Stimulated activated CD8-positive, alpha-beta memory T cell treated with anti-CD3 and anti-CD28 coated beads, Interleukin-7, amount 100 ng/mL, for 4 hours (primary cell): ENCODE results near the gene APOA1.

ENCODE experiments used
- DNase-seq, 2 donors: peaks; one replicate each; pipeline ENCODE4 v3.0.0-alpha.2; 2020; ENCODE audit warnings: low read depth in 2 of 2

The APOA1 gene

DNA sequence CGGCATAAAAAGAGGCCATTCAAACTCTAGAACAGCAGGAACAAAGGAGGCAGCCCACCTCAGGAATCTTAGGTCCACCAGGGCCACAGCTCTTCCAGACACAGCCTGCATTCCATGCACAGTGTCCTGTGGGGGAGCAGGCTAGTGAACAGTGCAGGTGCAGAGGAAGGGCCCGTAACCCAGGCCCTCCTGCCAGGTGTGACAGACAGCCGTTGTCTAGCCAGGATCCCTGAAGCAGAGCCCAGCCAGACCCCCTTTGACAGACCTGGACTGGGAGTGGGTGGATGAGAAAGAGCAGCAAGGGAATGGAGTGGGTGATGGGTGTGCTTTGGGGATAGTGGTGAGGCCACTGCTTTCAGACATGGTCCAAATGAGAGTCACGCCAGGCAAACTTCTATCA is 48.4 kb downstream of the APOA1 start:
- DNase-seq, result no peak

DNA sequence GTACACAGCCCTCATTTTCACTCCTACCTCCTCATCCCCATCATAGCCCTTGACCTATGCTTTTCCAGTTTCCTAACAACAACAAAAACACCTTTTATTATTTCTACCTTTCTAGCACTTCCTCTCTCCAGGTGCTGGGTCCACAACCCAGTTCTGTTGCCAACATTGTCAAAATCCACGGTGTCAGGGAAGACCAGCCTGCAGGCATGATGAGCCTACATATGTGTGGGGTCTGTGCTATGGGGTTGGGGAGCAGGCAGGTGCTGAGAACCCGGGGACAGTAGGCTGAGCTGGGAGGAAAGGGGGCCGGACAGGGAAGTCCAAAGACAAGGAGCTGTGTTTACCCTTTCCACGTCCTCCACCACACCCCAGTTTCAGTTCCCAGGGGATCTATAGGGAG is 48.9 kb downstream of the APOA1 start:
- DNase-seq, result no peak

DNA sequence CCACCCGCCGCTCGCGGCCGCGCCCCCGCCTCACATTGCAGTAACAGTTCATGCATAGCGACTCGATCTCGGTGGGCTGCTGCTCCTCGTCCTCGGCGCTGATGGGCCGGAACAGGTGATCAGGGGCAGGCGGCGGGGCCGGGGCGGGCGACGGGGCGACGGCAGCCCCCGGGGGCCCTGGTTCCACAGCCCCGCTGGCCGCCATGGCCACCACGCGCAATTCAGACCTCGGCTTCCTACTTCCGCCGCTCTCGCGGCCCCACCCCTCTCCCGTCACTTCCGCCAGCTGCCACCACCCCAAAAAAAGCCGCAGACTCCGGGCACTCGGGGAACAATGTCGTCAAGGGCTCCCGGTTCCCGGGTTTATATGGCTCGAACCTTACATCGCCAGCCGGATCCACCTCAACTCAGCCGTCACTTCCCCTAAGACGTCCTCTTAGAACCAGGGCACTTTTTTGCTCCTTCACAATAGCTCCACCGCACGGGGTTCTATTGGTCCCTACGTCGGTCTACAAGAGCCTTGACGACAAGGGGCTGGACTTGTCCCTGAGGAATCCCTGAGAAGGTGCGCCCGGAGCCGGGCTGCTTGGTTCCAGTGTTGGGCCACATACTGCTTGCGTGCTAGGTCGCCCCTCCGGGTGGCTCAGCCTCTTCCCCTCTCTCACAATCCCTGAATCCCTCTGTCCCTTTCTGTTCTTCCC is 49.5 kb downstream of the APOA1 start, which contains the start of gene ZPR1:
Gene ZPR1 (minus strand): TSS at position 238 of the 701 bp plus-strand sequence. CDS start 33 bp downstream, at position 205.
- DNase-seq, result peak; percentile 75 to 76

DNA sequence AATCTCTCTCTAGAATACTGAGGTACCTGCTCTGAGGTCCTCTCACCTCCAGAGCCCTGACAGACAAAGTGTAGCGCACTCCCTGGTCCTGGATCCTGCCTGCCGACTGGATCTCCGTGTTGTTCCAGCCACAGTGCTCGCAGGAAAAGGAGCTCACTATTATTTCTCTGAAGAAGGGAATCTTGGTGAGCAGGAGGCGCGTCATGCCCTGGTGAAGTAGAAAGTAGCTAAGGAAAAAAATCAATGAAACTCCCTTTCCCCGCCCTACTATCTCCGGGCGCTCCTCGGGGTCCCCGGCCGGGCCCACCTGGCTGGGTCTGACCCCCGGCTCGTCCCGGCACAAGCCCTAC is 50.0 kb downstream of the APOA1 start:
- no peak for DNase-seq

DNA sequence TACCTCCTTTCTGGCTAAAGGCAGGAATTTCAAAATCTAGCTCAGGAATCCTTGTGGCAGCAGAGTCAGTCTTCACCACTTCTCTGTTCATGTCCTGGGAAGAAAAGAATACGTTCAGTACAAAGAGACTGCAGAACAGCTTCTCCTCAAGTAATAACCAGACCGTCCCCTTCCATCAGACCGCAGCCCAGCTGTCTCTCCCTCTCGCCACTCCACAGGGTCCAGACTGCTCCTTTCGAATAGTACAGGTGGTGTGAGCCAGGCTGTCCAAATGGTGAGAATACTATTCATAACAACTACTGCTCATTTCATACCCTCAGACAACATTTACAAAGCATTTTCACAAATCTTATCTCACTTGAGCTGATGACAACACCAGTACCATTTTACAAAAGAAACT is 50.5 kb downstream of the APOA1 start:
- no peak for DNase-seq

DNA sequence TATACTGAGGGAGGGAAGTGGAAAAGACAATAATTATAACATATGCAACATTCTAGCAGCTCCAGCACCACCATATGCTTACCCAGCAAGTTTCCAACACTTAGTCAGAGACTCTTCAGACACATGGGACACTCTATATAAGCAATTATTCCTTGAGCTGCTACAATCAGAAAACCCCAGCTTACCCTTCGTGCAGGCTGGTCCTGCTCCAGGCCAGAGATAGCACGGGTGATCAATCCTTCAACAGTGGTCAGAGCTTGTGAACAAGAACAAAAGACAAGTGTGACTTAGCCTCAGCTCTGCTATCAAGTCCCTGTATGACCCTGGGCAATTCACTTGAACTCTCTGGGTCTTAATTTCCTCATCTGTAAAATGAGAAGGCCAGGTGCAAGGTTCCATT is 51.1 kb downstream of the APOA1 start:
- no peak for DNase-seq
